ENCODE data around the gene BTRC.
"Not testable (repeated sequence)": the region's sequence is repeated elsewhere in the genome, so short reads cannot be mapped to it uniquely, and the experiment has no call there.

The BTRC gene

GRCh38 chr10:101353692-101354327 lies at the start of gene BTRC:
Gene BTRC, plus strand, starts transcription at chr10:101354165. Its CDS starts 16 bp downstream, at chr10:101354181.
- peak; percentile 98 for DNase-seq

GRCh38 chr10:101304316-101304715 lies 49.6 kb upstream of the BTRC start:
- DNase-seq = no peak

- DNase-seq = no peak
These were observed 48.4 kb upstream of the BTRC start for GRCh38 chr10:101305320-101306241.

GRCh38 chr10:101308051-101308450 lies 45.9 kb upstream of the BTRC start:
- no peak for DNase-seq

- no peak for DNase-seq
These were observed 43.3 kb upstream of the BTRC start for GRCh38 chr10:101310529-101311184.

GRCh38 chr10:101311185-101312066 lies 42.5 kb upstream of the BTRC start:
- no peak for DNase-seq

GRCh38 chr10:101319241-101319915 lies 34.6 kb upstream of the BTRC start:
- no peak for DNase-seq

- no peak for DNase-seq
These were observed 32.9 kb upstream of the BTRC start for GRCh38 chr10:101321073-101321472.

DNA sequence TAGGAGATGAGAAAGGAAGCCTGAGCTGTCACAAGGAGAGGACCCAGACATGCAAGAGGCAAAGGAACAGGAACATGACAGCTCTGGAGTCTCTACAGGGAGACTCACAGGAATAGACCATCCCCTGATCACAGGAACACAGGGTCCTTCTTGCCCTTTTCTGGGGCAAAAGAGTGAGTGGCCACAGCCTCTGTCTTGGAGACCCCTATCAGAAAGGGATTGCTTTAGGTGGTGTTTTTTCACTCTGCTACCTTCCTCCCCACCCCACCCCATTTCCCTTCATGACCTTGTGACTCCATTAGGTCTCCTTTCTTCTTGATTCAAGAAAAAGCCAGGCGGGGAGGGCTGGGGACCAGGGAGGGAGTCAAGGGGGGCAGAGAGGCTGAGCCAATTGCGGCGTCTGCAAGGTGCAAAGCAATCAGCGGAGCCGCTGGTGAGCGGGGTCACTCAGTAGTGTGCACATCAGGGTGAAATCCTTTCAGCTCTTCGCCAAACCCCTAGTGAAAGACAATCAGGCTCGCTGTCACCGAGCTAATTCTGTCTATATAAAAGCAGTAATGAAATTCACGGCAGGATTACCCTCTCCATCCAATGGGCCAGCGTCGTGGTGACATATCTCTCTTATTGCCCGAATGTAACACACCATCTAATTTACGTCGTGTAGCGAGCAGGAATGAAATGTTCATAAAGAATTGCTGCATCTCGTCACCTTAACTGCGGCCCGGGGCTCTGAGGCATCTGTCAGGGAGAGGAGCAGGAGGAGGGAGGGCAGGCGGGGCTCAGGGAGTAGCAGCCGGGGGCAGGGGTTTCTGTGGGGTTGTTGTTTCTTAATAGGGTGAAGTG lies 31.5 kb upstream of the BTRC start:
- DNase-seq = no peak

DNA sequence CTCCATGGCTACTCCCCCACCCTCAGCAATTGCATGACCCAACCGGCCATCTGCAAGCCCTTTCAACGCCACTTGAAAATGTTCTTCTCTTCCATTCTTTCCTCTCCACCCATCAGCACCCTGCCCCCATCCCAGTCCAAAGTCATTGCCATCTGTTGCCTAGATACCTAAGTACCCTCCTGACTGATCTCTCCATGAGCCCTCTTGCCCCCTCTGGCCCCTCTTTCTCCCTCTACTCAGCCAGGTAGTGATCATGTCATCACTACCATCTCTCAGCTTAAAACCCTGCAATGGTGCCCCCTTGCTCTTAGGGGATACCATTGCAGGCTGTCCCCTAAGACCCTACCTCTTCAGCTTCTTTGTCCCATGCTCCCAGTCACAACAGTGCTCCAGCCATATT lies 30.5 kb upstream of the BTRC start:
- DNase-seq = no peak

DNA sequence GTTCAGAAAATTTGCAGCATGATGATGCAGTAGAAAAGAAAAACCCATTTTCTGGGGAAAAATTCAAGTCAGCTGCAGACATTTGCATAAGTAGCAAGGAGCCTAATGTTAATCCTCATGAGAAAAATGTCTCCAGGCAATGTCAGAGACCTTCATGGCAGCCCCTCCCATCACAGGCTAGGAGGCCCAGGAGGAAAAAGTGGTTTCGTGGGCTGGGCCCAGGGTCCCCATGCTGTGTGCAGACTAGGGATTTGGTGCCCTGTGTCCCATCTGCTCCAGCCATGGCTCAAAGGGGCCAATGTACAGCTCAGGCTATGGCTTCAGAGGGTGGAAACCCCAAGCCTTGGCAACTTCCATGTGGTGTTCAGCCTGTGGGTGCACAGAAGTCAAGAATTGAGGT lies 26.5 kb upstream of the BTRC start:
- DNase-seq = not testable (repeated sequence)

DNA sequence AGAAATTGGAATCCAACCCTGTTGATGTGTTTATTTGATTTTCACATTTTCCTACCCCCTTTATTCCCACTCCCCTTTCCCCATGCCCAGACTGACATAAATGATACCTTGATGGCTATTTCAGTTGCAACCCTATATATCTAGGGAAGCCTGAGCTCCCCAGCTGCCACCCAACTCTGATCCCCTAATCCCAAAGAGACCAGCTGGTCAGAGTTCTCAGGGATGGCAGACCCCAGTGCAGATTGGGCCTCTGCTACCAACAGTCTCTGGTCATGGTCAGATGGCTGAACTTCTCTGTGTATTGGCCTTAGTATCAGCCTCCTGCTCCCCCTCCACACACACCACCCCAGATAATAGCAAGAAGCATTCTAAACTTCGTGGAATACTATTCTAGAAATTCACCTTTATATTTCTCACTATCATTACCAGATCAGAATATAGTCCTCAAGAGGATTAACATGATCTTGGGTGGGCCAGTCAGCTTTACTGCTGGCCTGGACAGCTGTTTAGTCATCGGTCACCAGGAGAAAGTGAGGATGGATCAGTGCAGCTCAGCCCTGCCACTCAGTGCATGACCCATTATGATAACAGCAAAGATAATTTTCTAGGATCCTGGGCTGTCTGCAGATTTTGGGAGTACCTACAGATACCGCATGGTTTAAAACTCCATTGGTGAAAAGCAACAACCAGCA lies 24.5 kb upstream of the BTRC start:
- DNase-seq = no peak

DNA sequence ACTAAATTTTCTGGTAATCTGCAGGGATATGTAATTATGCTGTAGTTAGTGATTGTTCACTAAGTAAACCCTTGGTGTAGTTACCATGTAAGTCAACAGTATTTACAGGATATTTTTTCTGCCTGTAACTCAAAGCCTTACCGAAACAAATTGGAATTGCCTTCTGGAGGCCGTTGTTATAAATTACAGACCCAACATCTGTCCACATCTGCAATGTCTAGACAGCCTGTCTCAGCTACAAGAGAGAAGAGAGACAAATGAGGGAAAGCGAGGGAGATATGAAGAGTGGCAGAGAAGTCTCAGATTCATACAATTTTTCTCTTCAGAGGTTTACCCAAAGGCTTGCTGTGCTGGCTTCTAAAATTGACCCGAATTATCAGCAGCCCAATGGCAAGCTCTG lies 23.7 kb upstream of the BTRC start:
- no peak for DNase-seq

- DNase-seq = no peak
These were observed 23.2 kb upstream of the BTRC start for GRCh38 chr10:101330631-101331225.

DNA sequence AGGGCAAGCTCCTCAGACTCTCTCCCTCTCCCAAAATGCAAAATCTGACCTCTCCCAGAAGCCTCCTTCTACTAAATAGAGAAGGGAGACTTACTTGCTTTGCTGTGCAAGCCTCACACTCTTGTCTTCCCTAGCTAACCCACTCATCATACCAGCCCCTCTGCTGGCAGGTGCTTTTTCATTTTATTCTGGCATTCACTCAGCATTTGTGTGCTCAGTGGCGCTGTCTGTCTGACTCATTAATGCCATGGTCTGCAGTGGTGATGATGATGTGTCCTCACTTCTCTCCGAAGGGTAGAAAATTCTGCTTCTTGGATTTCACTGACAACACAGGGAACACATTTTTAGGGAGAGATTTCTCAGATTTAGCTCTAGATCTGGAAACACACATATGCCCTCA lies 22.0 kb upstream of the BTRC start:
- DNase-seq = peak; percentile 15

DNA sequence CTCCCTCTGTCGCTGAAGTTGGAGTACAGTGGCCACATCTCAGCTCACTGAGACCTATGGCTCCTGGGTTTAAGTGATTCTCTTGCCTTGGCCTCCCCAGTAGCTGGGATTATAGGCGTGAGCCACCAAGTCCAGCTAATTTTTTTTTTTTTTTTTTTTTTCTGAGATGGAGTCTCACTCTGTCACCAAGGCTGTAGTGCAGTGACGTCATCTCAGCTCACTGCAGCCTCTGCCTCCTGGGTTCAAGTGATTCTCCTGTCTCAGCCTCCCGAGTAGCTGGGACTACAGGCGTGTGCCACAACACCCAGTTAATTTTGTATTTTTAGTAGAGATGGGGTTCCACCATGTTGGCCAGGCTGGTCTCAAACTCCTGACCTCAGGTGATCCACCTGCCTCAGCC lies 19.7 kb upstream of the BTRC start:
- not testable (repeated sequence) for DNase-seq

- no peak for DNase-seq
These were observed 17.6 kb upstream of the BTRC start for GRCh38 chr10:101336382-101336781.

- DNase-seq = no peak
These were observed 16.1 kb upstream of the BTRC start for GRCh38 chr10:101337836-101338235.

- DNase-seq = no peak
These were observed 12.5 kb upstream of the BTRC start for GRCh38 chr10:101341438-101341837.

GRCh38 chr10:101346177-101346576 lies 7.8 kb upstream of the BTRC start:
- no peak for DNase-seq
